ENCODE measurements around the gene ERVV-1.
A peak's percentile ranks its signal among the peaks of the same experiment; 100 is the strongest.
"Not testable (repeated sequence)": the region's sequence is repeated elsewhere in the genome, so short reads cannot be mapped to it uniquely, and the experiment has no call there.

ERVV-1 gene, protein sequence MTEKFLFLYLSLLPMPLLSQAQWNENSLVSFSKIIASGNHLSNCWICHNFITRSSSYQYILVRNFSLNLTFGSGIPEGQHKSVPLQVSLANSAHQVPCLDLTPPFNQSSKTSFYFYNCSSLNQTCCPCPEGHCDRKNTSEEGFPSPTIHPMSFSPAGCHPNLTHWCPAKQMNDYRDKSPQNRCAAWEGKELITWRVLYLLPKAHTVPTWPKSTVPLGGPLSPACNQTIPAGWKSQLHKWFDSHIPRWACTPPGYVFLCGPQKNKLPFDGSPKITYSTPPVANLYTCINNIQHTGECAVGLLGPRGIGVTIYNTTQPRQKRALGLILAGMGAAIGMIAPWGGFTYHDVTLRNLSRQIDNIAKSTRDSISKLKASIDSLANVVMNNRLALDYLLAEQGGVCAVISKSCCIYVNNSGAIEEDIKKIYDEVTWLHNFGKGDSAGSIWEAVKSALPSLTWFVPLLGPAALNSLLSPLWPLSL

GRCh38 chr19:53013621-53014020 lies at the start of gene ERVV-1:
Gene ERVV-1, plus strand, starts transcription at chr19:53013921. Its CDS starts 170 bp downstream, at chr19:53014091.
- no peak for DNase-seq (ENCODE audit: low spot score)

- DNase-seq (ENCODE audit: low spot score), result no peak
These were observed 45.9 kb upstream of the ERVV-1 start for GRCh38 chr19:52967772-52968171.

DNA sequence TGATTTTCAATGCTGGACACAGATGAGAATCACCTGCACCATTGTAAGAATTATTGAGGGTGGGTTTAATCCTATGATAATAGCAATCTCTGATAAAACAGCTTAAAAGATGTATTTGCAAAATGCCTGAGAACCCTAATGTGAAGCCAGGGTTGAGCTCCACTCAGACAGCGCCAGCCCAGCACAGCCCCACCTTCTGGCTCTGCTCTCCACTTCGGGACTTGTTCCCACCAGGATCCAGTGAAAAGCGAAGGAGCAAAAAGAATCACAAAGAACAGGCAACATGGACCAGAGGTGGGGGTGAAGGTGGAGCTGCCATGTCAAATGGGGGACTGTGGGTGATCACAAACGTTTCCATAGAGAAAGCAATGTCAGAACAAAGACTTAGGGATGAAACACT lies 32.4 kb upstream of the ERVV-1 start:
- DNase-seq (ENCODE audit: low spot score), result no peak

GRCh38 chr19:52983167-52983566 lies 30.6 kb upstream of the ERVV-1 start:
- DNase-seq (ENCODE audit: low spot score), result not testable (repeated sequence)

DNA sequence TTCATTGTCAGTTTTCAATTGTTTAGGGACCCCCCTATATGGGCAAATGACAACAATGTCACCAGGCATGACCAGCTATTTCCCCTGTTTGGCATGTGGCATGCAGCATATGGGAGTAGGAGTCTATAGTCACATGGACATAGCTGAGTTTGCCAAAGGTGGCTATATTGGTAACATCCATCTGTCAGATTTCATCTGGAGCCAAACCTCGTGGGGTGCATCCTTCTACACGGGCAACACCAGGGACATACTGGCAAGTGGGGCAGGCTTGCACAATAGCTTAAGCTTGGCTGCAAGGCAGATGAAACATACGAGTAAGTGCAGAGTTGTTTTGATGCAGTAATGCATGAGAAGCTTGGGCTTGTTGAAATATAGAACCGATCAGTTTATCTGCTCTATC lies 26.5 kb upstream of the ERVV-1 start:
- no peak for DNase-seq (ENCODE audit: low spot score)

DNA sequence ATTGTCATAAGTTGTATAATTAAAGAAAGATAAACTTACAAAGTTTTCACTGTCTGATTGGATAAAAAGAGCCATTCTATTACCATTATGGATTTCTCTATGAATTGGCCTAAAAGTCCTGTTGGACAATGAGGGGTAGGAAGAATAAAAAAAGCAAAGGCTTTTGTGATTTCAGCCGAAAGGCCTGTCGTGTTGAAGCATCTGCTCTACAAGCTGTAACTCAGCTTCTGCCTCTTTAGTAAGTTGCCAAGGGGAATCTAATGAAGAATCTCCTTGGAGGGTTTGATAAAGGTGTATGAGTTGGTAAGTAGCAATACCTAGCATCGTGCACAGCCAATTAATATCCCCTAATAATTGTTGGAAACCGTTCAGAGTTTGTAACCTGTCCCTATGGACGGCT lies 25.2 kb upstream of the ERVV-1 start:
- no peak for DNase-seq (ENCODE audit: low spot score)

- no peak for DNase-seq (ENCODE audit: low spot score)
These were observed 22.8 kb upstream of the ERVV-1 start for GRCh38 chr19:52990759-52991418.

DNA sequence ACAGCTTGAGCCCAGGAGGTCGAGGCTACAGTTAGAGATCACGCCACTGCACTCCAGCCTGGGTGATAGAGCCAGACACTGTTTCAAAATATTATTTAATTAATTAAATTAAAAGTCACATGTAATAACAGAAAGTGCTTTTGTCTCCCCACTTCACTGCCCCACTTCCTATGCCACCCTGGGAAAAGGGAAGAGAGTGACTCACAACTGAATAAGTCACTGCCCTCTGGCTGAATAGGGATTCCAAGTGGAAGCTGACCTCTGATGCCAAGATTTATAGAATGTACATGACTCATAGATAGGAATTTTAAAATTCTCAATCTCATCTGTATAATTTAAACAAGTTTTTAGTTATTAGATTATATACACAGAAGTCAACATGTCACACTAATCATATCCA lies 22.2 kb upstream of the ERVV-1 start:
- no peak for DNase-seq (ENCODE audit: low spot score)

- DNase-seq (ENCODE audit: low spot score), result peak; percentile 4
These were observed 21.4 kb upstream of the ERVV-1 start for GRCh38 chr19:52992109-52993004.

DNA sequence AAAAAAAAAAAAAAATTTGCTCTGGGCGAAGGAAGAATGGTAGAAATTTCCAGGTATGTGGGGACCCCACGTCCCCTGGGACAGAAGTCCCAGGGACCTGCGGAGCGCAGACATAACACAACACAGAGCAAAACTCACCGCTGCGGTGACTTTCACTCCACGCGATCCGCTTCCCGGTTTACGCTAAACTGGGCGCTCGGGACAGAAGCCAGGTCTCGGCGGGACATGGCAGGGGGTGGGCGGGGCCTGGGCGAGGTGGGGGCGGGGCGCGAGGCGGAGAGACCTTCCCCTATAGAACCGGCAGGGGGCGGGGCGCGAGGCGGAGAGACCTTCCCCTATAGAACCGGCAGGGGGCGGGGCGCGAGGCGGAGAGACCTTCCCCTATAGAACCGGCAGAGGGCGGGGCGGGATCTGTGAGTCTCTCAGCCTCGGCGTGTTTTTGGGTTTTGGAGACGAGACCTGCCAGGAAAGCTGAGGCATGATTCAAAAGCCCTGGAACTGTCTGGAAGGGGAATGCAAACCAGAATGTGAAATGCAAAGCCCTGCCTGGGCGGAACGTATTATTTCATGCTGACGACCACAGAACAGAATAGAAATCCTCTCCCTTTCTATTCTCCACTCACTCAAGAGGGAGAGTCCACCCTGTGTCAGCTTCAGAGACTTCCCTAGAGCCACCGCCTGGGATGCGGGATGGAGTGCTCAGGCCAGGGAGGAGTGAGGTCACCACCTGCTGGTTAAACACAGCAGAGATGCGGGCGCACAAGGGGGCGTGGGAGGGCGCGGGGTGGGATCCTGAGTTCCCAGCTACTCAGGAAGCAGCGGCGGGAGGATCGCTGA lies 20.2 kb upstream of the ERVV-1 start:
- peak; percentile 77 for DNase-seq (ENCODE audit: low spot score)

DNA sequence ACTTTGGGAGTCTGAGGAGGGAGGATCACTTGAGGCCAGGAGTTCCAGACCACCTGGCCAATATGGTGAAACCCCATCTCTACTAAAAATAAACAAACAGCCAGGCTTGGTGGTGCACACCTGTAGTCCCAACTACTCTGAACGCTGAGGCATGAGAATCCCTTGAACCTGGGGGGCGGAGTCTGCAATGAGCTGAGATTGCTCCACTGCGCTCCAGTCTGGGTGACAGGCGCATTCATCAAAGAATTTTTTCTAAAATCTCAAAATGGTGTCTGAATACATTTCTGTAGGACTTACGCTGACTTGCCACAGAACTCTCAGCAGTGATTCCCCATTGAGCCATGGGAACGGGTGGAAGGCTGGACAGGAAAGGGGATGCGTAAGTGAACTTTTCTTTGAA lies 18.0 kb upstream of the ERVV-1 start:
- no peak for DNase-seq (ENCODE audit: low spot score)

DNA sequence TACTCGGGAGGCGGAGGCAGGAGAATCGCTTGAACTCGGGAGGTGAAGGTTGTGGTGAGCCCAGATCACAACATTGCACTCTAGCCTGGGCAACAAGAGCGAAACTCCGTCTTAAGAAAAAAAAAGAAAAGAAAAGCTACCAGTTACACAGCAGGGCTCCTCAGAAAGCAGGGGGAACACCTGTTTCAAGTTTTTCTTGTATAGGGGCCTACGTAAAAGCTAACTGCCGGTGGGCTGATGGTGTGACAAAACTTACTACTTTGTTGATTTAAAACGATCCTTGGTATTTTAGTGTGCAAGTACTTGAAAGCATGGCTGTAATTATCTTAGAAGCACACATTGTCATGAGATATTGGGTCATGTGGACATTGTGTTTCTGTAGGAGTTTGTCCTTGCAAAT lies 15.7 kb upstream of the ERVV-1 start:
- DNase-seq (ENCODE audit: low spot score), result no peak

- no peak for DNase-seq (ENCODE audit: low spot score)
These were observed 11.2 kb upstream of the ERVV-1 start for GRCh38 chr19:53002479-53002878.

DNA sequence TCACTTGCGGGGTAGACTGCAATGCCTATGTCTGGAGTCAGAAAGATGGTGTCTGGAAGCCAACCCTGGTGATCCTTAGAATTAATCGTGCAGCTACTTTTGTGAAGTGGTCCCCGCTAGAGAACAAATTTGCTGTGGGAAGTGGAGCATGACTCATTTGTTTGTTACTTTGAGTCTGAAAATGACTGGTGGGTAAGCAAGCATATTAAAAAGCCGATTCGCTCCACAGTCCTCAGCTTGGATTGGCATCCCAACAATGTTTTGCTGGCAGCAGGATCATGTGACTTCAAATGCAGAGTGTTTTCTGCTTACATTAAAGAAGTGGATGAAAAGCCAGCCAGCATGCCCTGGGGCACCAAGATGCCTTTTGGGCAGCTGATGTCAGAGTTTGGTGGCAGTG lies 9.5 kb upstream of the ERVV-1 start:
- DNase-seq (ENCODE audit: low spot score), result no peak

- no peak for DNase-seq (ENCODE audit: low spot score)
These were observed 6.5 kb upstream of the ERVV-1 start for GRCh38 chr19:53007200-53007599.

- DNase-seq (ENCODE audit: low spot score), result no peak
These were observed 6.1 kb upstream of the ERVV-1 start for GRCh38 chr19:53007606-53008005.

GRCh38 chr19:53008061-53008778 lies 5.5 kb upstream of the ERVV-1 start:
- DNase-seq (ENCODE audit: low spot score), result no peak

DNA sequence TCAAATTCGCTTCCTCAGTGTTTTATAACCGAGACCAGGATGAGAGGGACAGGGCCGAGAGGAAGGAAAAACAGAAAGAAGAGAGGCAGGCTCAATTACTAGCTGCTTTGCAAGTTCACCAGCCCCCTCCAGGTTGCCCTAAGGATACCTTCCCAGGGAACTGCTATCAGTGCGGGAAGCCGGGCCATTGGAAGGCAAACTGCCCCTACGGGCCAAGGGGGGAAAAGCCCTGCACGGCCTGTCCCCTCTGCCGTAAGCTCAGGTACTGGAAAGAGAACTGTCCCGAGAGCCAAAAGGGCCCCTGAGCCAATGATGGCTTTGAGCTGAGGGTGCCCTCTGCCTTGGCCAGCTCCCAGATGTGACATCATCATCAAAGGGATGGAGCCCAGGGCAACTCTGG lies 3.2 kb upstream of the ERVV-1 start:
- no peak for DNase-seq (ENCODE audit: low spot score)

DNA sequence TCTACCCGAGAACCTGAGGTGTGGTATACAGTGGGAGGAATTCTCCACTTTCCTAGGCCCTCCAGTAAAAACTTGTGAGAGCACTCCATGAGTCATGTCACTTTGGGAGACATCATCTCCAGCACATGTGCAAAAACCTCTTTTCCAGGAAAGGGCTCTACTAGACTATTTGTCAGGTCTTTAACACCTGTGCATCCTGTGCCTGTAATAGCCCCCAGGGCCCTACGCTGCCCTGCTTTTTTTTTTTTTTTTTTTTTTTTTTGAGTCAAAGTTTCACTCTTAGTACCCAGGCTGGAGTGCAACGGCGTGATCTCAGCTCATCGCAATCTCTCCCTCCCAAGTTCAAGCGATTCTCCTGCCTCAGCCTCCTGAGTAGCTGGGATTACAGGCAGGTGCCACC lies 1.7 kb upstream of the ERVV-1 start:
- no peak for DNase-seq (ENCODE audit: low spot score)

GRCh38 chr19:53015159-53015558 lies 1.4 kb downstream of the ERVV-1 start:
- DNase-seq (ENCODE audit: low spot score), result no peak

- no peak for DNase-seq (ENCODE audit: low spot score)
These were observed 2.0 kb downstream of the ERVV-1 start for GRCh38 chr19:53015730-53016129.

Data from germinal center (tissue), 1 donor.